ENCODE measurements around the gene PRCP.
A peak's percentile ranks its signal among the peaks of the same experiment; 100 is the strongest.

The PRCP gene

GRCh38 chr11:82872377-82873150 is 27.7 kb downstream of the PRCP start:
- DNase-seq (ENCODE audit: low spot score): no peak
- H3K27ac ChIP-seq (ENCODE audit: poor library complexity, severe bottlenecking): no peak overlapping the region
- no peak for TF ChIP-seq CTCF (IDR thresholded peaks at IDR 0.05; ENCODE audit: poor library complexity, severe bottlenecking)
- no peak for ATAC-seq (ENCODE audit: low read depth)
- no peaks in the 10 kb centered on the region for H3K9me3 ChIP-seq (ENCODE audit: severe bottlenecking)
- no peaks in the 10 kb centered on the region for H3K36me3 ChIP-seq (ENCODE audit: low read depth)
- peaks cover 8% of the 10 kb centered on the region for H3K4me1 ChIP-seq (ENCODE audit: insufficient read depth, poor library complexity, severe bottlenecking)
- H3K4me3 ChIP-seq (ENCODE audit: severe bottlenecking): no peak overlapping the region
- no peaks in the 10 kb centered on the region for H3K27me3 ChIP-seq (ENCODE audit: insufficient read depth, poor library complexity, severe bottlenecking)

- Histone ChIP-seq H3K4me3 (ENCODE audit: severe bottlenecking) (no peak overlapping the region), H3K9me3 (ENCODE audit: severe bottlenecking) (no peaks in the 10 kb centered on the region), H3K4me1 (ENCODE audit: insufficient read depth, poor library complexity, severe bottlenecking) (peaks cover 8% of the 10 kb centered on the region), H3K27ac (ENCODE audit: poor library complexity, severe bottlenecking) (no peak overlapping the region), H3K27me3 (ENCODE audit: insufficient read depth, poor library complexity, severe bottlenecking) (no peaks in the 10 kb centered on the region), H3K36me3 (ENCODE audit: low read depth) (no peaks in the 10 kb centered on the region)
- ATAC-seq (ENCODE audit: low read depth) (no peak), DNase-seq (ENCODE audit: low spot score) (no peak)
- no peak for TF ChIP-seq CTCF (IDR thresholded peaks at IDR 0.05; ENCODE audit: poor library complexity, severe bottlenecking)
Observed at GRCh38 chr11:82871646-82872045, 28.6 kb downstream of the PRCP start.

- no peak for TF ChIP-seq CTCF (IDR thresholded peaks at IDR 0.05; ENCODE audit: poor library complexity, severe bottlenecking)
- no peak overlapping the region for H3K4me3 ChIP-seq (ENCODE audit: severe bottlenecking)
- H3K36me3 ChIP-seq (ENCODE audit: low read depth): no peaks in the 10 kb centered on the region
- peaks cover 8% of the 10 kb centered on the region for H3K4me1 ChIP-seq (ENCODE audit: insufficient read depth, poor library complexity, severe bottlenecking)
- DNase-seq (ENCODE audit: low spot score) (no peak), ATAC-seq (ENCODE audit: low read depth) (peak; percentile 33; the same call in 1 of the 3 replicates)
- no peaks in the 10 kb centered on the region for H3K27me3 ChIP-seq (ENCODE audit: insufficient read depth, poor library complexity, severe bottlenecking)
- H3K27ac ChIP-seq (ENCODE audit: poor library complexity, severe bottlenecking): no peak overlapping the region
- no peaks in the 10 kb centered on the region for H3K9me3 ChIP-seq (ENCODE audit: severe bottlenecking)
Observed at GRCh38 chr11:82869657-82870056, 30.6 kb downstream of the PRCP start.

GRCh38 chr11:82867495-82868082 is 32.6 kb downstream of the PRCP start:
- H3K9me3 ChIP-seq (ENCODE audit: severe bottlenecking): no peaks in the 10 kb centered on the region
- peak; percentile 59 for DNase-seq (ENCODE audit: low spot score)
- peaks cover 8% of the 10 kb centered on the region for H3K4me1 ChIP-seq (ENCODE audit: insufficient read depth, poor library complexity, severe bottlenecking)
- H3K36me3 ChIP-seq (ENCODE audit: low read depth): no peaks in the 10 kb centered on the region
- peak; percentile 90 for TF ChIP-seq CTCF (IDR thresholded peaks at IDR 0.05; ENCODE audit: poor library complexity, severe bottlenecking)
- no peaks in the 10 kb centered on the region for H3K27me3 ChIP-seq (ENCODE audit: insufficient read depth, poor library complexity, severe bottlenecking)
- no peak overlapping the region for H3K27ac ChIP-seq (ENCODE audit: poor library complexity, severe bottlenecking)
- no peak overlapping the region for H3K4me3 ChIP-seq (ENCODE audit: severe bottlenecking)
- no peak for ATAC-seq (ENCODE audit: low read depth)

GRCh38 chr11:82865841-82866240 is 34.4 kb downstream of the PRCP start:
- Histone ChIP-seq H3K4me3 (ENCODE audit: severe bottlenecking) (no peak overlapping the region), H3K36me3 (ENCODE audit: low read depth) (no peaks in the 10 kb centered on the region), H3K27ac (ENCODE audit: poor library complexity, severe bottlenecking) (no peak overlapping the region), H3K4me1 (ENCODE audit: insufficient read depth, poor library complexity, severe bottlenecking) (peaks cover 8% of the 10 kb centered on the region), H3K27me3 (ENCODE audit: insufficient read depth, poor library complexity, severe bottlenecking) (no peaks in the 10 kb centered on the region), H3K9me3 (ENCODE audit: severe bottlenecking) (no peaks in the 10 kb centered on the region)
- no peak for ATAC-seq (ENCODE audit: low read depth)
- DNase-seq (ENCODE audit: low spot score): no peak
- TF ChIP-seq CTCF (IDR thresholded peaks at IDR 0.05; ENCODE audit: poor library complexity, severe bottlenecking): no peak

Measured in RWPE2 (cell line).